C4-2B (cell line): ENCODE measurements around the gene KCNMB2.

Source experiments
- CTCF ChIP-seq: fragments of 450-650 bp; conservative IDR thresholded peaks from 2 replicates; pipeline ENCODE4 v1.5.1; 2017; ENCODE audit warnings: mild to moderate bottlenecking
- ZFX ChIP-seq: fragments of 450-650 bp; IDR thresholded peaks from 2 replicates; pipeline ENCODE4 v1.6.1; 2017

- TF ChIP-seq CTCF (no peak), ZFX (no peak)
Observed at GRCh38 chr3:178486903-178487302, 49.3 kb upstream of the KCNMB2 start.
